ENCODE data around the gene EDN1. TPM values are rescaled to one million over a fixed set of nuclear protein-coding genes. Genes with fewer than 3 reads are reported as not detected.

The EDN1 gene
- total and polyA plus RNA-seq, 2 of the 13 experiments (the other 11 are each of a cell fraction or from before 2014, with no cell fraction given), result 0.15 to 1.2 TPM

DNA sequence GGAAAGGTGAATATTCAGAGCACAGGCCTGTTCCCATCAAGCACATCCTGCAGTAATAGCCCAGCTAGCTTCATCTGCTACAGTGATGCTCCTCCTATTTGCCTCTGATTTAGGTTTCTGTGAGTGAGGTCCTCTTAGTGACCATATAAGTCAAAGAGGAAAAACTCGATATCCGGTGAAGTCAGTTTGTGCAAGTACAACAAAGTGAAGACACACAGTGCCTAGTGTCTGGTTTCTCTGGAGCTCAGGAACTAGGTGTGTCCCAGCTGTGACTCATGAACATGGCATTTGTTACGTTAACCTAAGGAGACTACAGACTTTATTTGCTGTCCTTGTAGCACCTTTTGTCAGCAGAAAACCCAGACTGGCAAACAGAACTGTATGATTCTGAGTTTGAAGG, 33.9 kb downstream of the EDN1 start (continued):
- TF ChIP-seq, protein P1, sequence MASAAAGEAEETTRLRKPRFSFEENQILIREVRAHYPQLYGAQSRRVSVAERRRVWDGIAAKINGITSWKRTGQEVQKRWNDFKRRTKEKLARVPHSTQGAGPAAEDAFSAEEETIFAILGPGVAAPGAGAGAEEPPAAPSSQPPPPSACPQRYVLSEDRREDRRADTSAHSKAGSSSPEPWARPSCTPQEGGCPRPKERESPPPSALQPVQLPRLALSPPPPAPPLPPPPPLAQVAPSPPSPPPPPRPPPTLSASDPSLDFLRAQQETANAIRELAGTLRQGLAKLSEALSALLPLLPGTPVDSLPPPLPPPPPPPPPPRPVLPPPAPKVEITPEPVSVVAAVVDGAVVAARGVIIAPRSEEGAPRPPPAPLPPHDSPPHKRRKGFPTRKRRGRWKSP (CRISPR knock-in tag; IDR thresholded peaks at IDR 0.05), result no peak
- TF ChIP-seq ZNF331 (CRISPR knock-in tag; IDR thresholded peaks at IDR 0.05) (peak; percentile 74; the same call in 1 of the 2 replicates), SAP130 (CRISPR knock-in tag; IDR thresholded peaks at IDR 0.05; ENCODE audit: low read depth) (peak; percentile 49), SIN3B (IDR thresholded peaks at IDR 0.05; ENCODE audit: low read length) (no peak), FOXJ3 (CRISPR knock-in tag; IDR thresholded peaks at IDR 0.05; ENCODE audit: borderline replicate concordance) (0 out of 2 replicates have a peak, but pooled peaks have one; percentile 32), NRL (CRISPR knock-in tag; IDR thresholded peaks at IDR 0.05; ENCODE audit: borderline replicate concordance) (no peak), ZBTB3 (CRISPR knock-in tag; IDR thresholded peaks at IDR 0.05; ENCODE audit: borderline replicate concordance, low read depth) (no peak), FOXA3 (CRISPR knock-in tag; IDR thresholded peaks at IDR 0.05) (peak; percentile 74), ZNF550 (CRISPR knock-in tag; IDR thresholded peaks at IDR 0.05; ENCODE audit: borderline replicate concordance) (no peak), ZSCAN12 (CRISPR knock-in tag; IDR thresholded peaks at IDR 0.05) (no peak)
- TF ChIP-seq, protein P2, sequence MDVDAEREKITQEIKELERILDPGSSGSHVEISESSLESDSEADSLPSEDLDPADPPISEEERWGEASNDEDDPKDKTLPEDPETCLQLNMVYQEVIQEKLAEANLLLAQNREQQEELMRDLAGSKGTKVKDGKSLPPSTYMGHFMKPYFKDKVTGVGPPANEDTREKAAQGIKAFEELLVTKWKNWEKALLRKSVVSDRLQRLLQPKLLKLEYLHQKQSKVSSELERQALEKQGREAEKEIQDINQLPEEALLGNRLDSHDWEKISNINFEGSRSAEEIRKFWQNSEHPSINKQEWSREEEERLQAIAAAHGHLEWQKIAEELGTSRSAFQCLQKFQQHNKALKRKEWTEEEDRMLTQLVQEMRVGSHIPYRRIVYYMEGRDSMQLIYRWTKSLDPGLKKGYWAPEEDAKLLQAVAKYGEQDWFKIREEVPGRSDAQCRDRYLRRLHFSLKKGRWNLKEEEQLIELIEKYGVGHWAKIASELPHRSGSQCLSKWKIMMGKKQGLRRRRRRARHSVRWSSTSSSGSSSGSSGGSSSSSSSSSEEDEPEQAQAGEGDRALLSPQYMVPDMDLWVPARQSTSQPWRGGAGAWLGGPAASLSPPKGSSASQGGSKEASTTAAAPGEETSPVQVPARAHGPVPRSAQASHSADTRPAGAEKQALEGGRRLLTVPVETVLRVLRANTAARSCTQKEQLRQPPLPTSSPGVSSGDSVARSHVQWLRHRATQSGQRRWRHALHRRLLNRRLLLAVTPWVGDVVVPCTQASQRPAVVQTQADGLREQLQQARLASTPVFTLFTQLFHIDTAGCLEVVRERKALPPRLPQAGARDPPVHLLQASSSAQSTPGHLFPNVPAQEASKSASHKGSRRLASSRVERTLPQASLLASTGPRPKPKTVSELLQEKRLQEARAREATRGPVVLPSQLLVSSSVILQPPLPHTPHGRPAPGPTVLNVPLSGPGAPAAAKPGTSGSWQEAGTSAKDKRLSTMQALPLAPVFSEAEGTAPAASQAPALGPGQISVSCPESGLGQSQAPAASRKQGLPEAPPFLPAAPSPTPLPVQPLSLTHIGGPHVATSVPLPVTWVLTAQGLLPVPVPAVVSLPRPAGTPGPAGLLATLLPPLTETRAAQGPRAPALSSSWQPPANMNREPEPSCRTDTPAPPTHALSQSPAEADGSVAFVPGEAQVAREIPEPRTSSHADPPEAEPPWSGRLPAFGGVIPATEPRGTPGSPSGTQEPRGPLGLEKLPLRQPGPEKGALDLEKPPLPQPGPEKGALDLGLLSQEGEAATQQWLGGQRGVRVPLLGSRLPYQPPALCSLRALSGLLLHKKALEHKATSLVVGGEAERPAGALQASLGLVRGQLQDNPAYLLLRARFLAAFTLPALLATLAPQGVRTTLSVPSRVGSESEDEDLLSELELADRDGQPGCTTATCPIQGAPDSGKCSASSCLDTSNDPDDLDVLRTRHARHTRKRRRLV (CRISPR knock-in tag; IDR thresholded peaks at IDR 0.05), result no peak
- TF ChIP-seq, protein P3, sequence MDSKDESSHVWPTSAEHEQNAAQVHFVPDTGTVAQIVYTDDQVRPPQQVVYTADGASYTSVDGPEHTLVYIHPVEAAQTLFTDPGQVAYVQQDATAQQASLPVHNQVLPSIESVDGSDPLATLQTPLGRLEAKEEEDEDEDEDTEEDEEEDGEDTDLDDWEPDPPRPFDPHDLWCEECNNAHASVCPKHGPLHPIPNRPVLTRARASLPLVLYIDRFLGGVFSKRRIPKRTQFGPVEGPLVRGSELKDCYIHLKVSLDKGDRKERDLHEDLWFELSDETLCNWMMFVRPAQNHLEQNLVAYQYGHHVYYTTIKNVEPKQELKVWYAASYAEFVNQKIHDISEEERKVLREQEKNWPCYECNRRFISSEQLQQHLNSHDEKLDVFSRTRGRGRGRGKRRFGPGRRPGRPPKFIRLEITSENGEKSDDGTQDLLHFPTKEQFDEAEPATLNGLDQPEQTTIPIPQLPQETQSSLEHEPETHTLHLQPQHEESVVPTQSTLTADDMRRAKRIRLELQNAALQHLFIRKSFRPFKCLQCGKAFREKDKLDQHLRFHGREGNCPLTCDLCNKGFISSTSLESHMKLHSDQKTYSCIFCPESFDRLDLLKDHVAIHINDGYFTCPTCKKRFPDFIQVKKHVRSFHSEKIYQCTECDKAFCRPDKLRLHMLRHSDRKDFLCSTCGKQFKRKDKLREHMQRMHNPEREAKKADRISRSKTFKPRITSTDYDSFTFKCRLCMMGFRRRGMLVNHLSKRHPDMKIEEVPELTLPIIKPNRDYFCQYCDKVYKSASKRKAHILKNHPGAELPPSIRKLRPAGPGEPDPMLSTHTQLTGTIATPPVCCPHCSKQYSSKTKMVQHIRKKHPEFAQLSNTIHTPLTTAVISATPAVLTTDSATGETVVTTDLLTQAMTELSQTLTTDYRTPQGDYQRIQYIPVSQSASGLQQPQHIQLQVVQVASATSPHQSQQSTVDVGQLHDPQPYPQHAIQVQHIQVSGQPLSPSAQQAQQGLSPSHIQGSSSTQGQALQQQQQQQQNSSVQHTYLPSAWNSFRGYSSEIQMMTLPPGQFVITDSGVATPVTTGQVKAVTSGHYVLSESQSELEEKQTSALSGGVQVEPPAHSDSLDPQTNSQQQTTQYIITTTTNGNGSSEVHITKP (CRISPR knock-in tag; IDR thresholded peaks at IDR 0.05; ENCODE audit: low read depth), result peak; percentile 29; the same call in 1 of the 2 replicates
- TF ChIP-seq, protein P4, sequence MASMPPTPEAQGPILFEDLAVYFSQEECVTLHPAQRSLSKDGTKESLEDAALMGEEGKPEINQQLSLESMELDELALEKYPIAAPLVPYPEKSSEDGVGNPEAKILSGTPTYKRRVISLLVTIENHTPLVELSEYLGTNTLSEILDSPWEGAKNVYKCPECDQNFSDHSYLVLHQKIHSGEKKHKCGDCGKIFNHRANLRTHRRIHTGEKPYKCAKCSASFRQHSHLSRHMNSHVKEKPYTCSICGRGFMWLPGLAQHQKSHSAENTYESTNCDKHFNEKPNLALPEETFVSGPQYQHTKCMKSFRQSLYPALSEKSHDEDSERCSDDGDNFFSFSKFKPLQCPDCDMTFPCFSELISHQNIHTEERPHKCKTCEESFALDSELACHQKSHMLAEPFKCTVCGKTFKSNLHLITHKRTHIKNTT (CRISPR knock-in tag; IDR thresholded peaks at IDR 0.05), result no peak
- TF ChIP-seq, protein P5, sequence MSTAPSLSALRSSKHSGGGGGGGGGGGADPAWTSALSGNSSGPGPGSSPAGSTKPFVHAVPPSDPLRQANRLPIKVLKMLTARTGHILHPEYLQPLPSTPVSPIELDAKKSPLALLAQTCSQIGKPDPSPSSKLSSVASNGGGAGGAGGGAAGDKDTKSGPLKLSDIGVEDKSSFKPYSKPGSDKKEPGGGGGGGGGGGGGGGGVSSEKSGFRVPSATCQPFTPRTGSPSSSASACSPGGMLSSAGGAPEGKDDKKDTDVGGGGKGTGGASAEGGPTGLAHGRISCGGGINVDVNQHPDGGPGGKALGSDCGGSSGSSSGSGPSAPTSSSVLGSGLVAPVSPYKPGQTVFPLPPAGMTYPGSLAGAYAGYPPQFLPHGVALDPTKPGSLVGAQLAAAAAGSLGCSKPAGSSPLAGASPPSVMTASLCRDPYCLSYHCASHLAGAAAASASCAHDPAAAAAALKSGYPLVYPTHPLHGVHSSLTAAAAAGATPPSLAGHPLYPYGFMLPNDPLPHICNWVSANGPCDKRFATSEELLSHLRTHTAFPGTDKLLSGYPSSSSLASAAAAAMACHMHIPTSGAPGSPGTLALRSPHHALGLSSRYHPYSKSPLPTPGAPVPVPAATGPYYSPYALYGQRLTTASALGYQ (CRISPR knock-in tag; IDR thresholded peaks at IDR 0.05), result peak; percentile 36; the same call in 1 of the 2 replicates
